GM19240 (cell line): ENCODE data around the gene TSKS.

ENCODE experiments used
- DNase-seq: peaks from one replicate; pipeline ENCODE4 v3.0.0; 2011; ENCODE audit warnings: low spot score; ENCODE audit not compliant: insufficient read length

Gene TSKS

DNA sequence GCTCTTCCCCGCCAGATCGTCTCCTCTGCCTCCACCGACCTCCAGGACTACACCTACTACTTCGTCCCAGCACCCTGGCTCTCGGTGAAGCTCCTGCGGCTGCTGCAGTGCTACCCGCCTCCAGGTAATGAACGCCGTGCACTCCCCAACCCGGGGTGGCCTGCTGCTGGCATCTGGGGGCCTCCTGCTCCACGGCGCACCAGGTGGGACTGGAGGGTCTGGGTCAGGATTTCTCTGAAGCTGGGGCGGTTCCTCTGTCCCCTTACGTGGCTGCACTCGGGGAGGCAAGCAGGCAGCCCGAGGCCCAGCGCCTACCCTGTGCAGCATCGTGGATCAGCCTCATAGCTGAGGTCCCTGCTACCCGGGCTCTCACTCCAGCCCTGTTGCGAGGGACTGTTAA lies 32.5 kb upstream of the TSKS start:
- DNase-seq = no peak

DNA sequence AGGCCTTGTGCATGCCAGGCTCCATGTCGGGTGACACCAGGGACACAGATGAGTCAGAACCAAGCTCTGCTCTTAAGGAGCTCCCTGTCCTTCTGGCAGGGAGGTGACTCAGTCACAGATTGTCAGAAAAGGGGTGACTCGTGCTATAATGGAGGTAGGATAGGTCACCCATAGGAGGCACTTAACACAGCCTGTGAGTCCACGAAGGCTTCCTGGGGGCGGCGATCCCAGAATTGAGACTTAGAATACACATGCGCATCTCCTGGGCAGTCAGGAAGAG lies 30.4 kb upstream of the TSKS start:
- no peak for DNase-seq

DNA sequence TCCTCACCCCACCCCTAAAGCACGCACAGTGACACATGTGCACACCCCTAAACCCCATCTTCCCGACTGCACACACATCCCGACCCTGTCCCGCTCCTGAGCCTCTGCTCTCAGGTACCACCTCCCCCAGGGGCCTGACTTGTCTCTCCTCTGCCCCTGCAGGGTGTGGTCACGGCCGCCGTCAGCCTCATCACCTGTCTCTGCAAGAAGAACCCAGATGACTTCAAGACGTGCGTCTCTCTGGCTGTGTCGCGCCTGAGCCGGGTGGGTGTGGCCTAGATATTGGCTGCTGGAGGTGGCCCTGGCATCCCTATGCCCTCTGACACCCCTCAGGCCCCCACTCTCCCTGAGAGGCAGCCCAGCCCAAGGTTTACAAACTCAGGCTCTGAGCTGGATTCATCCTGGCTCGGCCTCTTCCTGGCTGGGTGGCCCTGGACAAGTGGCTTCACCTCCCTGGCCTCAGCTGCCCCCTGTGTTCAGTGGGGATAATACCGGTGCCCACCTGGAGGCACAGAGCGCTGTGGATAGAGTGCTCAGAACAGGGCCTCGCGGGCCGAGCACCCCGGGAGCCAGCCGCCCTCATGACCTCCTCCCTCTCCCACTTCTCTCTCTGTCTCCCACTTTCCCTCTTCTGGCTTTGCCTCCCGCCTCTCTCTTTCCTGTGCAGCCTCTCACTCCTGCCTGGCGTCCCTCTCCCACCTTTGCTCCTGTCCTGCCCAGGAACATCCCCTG lies 29.9 kb upstream of the TSKS start:
- no peak for DNase-seq

DNA sequence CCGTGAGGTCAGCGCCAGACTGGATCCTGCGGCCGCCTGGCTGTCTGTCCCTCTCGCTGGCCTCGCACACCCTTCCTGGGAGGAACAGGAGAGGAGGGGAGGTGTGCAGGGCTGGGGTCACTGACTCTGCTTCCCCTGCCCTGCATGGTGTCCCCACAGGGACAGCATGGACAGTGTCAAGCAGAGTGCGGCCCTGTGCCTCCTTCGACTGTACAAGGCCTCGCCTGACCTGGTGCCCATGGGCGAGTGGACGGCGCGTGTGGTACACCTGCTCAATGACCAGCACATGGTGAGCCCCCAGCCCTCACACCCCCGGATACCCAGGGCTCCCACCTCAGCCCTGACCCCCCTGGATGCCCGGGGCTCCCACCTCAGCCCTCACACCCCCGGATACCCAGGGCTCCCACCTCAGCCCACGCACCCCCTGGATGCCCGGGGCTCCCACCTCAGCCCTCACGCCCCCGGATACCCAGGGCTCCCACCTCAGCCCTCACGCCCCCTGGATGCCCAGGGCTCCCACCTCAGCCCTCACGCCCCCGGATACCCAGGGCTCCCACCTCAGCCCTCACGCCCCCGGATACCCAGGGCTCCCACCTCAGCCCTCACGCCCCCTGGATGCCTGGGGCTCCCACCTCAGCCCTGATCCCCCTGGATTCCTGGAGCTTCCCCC lies 28.8 kb upstream of the TSKS start:
- no peak for DNase-seq

GRCh38 chr19:49790866-49791265 lies 27.8 kb upstream of the TSKS start:
- no peak for DNase-seq

DNA sequence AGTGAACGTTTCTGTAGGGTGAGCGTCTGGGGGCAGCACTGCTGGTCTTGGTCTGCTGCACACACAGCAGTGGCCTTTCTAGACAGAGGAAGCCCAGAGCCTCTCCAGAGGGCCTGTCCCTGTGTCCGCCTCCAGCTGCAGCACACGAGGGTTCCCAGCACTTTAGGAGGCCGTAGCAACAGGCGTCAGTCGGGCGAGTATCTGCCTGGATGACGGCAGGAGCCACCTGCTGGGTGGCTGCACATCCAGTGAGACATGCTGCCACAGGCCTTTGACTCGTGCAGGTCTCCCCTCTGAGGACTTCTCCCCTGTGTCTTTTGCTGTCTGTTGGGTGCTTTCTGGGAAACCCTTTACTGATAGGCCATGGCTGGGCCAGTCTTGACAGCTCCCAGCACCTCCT lies 25.8 kb upstream of the TSKS start:
- no peak for DNase-seq

DNA sequence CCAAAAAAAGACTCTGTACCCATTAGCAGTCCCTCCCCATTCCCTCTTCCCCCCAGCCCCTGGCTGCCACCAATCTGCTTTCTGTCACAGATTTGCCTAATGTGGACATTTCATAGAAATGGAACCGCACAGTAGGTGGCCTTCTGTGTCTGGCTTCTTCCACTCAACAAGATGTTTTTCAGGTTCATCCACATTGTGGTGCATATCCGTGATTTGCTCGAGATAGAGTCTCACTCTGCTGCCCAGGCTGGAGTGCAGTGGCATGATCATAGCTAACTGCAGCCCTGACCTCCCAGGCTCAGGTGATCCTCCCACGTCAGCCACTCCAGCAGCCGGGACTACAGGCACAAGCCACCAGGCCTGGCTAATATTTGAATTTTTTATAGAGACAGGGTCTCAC lies 24.6 kb upstream of the TSKS start:
- DNase-seq = no peak

DNA sequence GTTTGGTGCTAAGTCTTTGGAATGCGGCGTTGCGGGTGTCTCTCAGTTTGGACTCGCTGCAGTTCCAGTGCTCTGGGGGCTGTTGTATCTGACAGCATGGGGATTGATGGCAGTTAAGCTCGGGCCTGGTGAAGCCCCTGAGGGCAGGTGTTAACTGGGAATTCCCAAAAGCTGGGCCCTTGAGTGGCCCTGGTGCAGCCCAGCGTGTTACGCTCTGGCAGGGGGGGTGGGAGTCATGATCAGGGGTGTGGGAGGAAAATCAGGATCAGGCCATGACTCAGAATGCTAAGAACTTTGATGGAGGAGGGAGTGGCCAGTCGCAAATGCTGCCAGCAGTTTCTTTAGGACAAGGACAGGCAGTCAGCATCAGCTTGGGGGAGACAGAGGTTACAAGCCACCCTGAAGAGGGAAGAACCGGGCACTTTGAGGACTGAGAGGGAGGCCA lies 23.3 kb upstream of the TSKS start:
- no peak for DNase-seq

DNA sequence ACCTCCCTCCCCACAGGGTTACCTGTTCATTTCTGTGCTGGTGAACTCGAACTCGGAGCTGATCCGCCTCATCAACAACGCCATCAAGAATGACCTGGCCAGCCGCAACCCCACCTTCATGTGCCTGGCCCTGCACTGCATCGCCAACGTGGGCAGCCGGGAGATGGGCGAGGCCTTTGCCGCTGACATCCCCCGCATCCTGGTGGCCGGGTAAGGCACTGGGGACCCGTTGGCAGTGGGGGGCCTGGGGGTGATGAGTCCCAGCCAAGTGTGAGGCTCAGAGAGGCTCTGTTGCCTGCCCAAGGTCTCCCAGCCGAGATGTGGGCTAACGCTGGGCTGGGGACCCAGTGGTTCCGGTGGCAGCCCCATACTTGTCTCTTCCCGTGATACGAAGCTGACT lies 19.4 kb upstream of the TSKS start:
- no peak for DNase-seq

GRCh38 chr19:49781394-49781793 lies 18.3 kb upstream of the TSKS start:
- no peak for DNase-seq

GRCh38 chr19:49780861-49781260 lies 17.8 kb upstream of the TSKS start:
- DNase-seq = no peak

DNA sequence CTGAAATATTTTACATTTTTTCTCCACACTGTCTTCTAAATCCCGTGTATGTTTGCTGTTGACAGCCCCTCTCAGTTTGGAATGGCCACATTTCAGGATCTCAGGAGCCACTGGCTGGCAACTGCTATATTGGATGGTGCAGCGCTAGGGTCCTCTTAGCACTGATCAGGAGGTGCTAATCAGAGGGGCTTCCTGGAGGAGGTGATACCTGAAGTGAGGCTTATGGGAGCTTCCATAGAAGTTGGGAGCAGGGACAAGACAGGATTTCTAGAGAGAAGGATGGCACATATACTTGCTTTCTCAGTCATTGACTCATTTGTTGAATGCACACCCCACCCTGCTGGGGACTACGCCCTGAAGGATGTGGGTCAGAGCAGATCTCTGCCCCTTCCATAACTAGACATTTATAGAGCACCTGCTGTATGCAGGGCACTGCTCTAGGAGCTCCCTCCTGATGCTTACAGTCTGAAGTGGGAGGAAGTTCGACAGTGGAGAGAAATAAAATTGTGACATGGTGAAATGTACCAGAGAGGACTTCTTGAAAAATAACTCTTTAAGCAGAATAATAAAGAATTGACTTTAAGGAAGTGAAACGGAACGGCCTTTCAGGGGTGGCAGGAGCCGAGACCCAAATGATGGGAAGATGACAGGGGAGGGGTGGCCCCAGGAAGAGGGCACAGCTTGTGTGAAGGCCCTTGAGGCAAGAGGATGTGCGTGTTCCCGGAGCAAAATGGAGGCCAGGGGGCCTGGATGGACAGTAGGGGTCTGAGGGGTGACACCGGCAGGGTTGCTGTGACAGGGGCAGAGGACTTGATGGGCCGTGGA lies 16.8 kb upstream of the TSKS start:
- no peak for DNase-seq

- no peak for DNase-seq
Measured at GRCh38 chr19:49776371-49776764, 13.3 kb upstream of the TSKS start.

DNA sequence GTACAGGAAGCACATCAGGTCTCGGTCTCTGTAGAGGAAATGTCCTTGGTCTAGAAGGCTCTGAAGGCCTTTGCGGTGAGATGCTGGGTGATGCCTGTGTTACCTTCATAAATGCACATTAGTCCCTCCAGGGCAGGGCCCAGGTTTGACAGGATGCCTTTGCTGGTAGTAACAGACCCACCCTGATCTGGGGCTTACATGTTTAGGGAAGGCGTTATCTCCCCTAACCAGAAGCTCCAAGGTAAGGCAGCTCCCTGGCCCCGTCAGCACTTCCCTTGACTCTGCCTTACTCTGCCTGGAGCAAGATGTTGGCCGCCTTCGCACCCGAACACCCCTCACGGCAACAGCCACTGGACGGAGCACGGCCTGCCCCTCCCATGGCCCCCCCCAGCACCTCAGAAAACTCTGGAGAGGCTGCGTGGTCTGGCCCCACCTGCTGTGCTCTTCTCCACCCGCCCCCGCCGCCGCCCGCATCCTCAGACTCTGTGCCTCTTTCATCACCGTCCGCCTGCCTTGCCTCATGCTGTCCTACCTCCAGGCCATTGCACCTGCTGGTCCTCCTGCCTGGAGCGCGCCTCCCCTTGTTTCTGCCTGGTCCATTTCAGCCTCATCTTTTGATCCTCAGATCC lies 12.8 kb upstream of the TSKS start:
- no peak for DNase-seq

GRCh38 chr19:49774969-49775368 lies 11.9 kb upstream of the TSKS start:
- no peak for DNase-seq

DNA sequence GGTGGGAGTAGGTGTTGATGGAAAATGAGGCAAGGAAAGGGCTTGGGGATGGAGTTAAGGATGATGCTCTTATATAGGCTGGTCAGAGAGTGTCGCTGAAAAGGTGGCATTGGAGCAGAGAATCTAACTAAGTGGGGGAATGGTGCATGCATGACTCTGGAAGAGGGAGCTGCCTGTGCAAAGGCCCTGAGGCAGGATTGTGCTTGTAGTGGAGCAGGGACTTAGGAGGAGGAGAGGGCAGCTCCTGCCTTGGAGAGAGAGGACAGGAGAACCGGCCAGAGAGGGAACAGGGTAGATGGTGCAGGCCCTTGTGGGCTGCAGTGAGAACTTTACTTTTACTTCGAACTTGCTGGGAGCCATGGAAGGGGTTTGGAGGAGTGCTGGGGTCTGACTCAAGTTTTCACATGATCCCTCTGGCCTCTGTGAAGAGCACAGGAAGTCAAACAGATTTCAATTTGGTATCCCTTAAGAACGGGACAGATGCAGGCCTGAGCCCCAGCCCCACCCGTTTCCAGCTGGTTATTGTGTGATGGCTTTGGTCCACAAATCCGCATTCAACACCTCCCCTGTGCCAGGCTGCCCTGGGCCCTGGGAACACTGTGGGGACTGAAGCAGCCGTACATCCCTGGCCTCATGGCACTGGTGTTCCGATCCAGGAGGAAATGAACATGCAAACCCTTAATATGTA lies 10.7 kb upstream of the TSKS start:
- DNase-seq = no peak

GRCh38 chr19:49772850-49773432 lies 9.8 kb upstream of the TSKS start:
- DNase-seq = no peak

GRCh38 chr19:49771674-49772139 lies 8.6 kb upstream of the TSKS start:
- no peak for DNase-seq

DNA sequence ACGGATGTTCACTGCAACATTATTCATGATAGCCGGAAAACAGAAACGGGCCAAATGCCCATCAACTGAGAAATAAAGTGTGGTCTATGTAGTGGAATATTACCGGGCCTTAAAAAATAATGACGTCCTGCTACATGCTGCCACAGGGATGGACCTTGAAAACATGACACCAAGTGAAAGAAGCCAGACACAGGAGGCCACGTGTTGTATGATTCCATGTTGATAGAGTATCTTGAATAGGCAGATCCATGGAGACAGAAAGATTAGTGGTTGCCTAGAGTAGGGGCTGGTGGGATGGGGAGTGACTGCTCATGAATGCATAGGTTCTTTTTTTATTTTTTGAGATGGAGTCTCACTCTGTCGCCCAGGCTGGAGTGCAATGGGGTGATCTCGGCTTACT lies 7.4 kb upstream of the TSKS start:
- no peak for DNase-seq

- no peak for DNase-seq
Measured at GRCh38 chr19:49767967-49768581, 5.0 kb upstream of the TSKS start.

- DNase-seq = no peak
Measured at GRCh38 chr19:49767381-49767780, 4.3 kb upstream of the TSKS start.
